G401 (cell line): Measurements from ENCODE around the gene C1QTNF4. TPM values are rescaled to one million over a fixed set of nuclear protein-coding genes. Genes with fewer than 3 reads are reported as not detected.
"Not testable (repeated sequence)": the region's sequence is repeated elsewhere in the genome, so short reads cannot be mapped to it uniquely, and the experiment has no call there.

Source experiments
- DNase-seq: peaks from one replicate; pipeline ENCODE4 v3.0.0-alpha.2; 2015; ENCODE audit warnings: low spot score
- in situ Hi-C: cut with HindIII; loops from 2 replicates; pipeline ENCODE4 v1.10.0; 2016; ENCODE audit warnings: low sequenced_read_pairs, mixed read lengths
- total RNA-seq: library from RNA; depleted of rRNA; stranded (reverse); fragments of >200 nt; shearing (Covaris generic); gene quantifications from 2 replicates; pipeline ENCODE4 v1.2.3, GENCODE V29; 2014; rRNA removed

The C1QTNF4 gene
- 2.4 TPM in 1 of 2 replicates, not detected in the other for total RNA-seq

GRCh38 chr11:47593934-47594855 is at the start of gene C1QTNF4:
TSS of gene C1QTNF4 (minus strand) at chr11:47594411. CDS start at chr11:47590810, 3,601 bp downstream.
- peak; percentile 43 for DNase-seq
- in situ Hi-C loops: no loop called here

DNA sequence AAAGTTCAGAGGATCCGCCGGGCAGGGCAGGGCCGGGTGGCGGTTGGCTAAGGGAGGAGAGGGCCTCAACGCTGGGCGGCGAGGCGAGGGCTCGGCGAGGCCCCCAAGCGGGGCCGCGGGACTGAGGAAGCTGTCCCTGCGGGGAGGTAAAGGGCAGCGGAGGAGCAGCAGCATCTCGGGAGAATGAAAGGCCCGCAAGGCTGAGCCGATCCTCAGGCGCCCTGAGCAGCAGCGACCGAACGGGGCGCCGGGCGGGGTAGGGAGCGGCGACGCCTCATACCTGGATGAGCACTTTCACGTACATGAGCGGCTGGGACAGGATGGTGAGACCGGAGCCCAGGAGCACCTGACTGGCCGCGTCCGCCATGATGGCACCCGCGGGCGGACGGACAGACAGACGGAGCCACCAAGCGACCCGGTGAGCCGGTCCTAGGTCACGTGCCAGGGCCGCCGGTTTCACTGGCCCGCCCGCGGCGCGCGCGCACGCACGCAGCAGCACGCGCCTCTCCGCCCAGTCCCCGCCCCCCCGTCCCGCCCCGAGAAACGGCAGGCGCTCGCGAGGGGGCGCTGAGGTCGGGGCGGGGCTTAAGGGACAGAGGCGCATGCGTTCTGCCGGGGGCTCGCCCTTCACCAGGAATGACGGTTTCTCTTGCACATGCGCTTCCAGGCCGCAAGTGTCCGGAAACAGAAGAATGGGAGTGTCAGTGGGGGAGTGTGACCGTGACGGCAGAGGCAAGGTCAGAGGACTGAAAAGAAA is 48.1 kb upstream of the C1QTNF4 start, which contains the start of gene MTCH2:
TSS of gene MTCH2 (minus strand) at position 461 of the 757 bp plus-strand sequence. CDS start at position 367, 94 bp downstream.
- DNase-seq: peak; percentile 97
- in situ Hi-C loops: no loop called here

- DNase-seq: peak; percentile 55
- in situ Hi-C loops: no loop called here
These were observed 47.4 kb upstream of the C1QTNF4 start for GRCh38 chr11:47641600-47642098.

DNA sequence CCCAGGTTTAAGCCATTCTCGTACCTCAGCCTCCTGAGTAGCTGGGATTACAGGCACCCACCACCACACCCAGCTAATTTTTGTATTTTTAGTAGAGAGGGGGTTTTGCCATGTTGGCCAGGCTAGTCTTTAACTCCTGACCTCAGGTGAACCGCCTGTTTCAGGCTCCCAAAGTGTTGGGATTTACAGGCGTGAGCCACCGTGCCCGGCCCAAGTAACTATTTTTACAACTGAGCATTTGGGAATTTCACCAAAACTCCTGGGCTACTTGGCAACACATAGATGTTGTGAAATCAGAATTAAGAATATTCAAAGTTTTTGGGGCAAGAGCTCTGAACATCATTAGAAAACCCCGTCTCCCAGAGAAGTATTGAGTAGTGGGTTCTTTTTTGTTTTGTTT is 46.3 kb upstream of the C1QTNF4 start:
- in situ Hi-C loops: not testable (repeated sequence)
- peak; percentile 27 for DNase-seq

DNA sequence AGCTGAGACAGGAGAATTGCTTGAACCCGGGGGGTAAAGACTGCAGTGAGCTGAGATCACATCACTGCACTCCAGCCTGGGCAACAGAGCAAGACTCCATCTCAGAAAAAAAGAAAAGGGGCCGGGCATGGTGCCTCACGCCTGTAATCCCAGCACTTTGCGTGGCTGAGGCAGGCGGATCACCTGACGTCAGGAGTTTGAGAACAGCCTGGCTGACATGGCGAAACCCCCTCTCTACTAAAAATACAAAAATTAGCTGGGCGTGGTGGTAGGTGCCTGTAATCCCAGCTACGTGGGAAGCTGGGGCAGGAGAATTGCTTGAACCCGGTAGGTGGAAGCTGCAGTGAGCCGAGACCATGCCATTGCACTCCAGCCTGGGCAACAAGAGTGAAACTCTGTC is 42.1 kb upstream of the C1QTNF4 start:
- in situ Hi-C loops, DNase-seq: not testable (repeated sequence)

GRCh38 chr11:47631473-47631872 is 37.3 kb upstream of the C1QTNF4 start:
- no peak for DNase-seq
- in situ Hi-C loops: no loop called here

GRCh38 chr11:47628026-47628425 is 33.8 kb upstream of the C1QTNF4 start:
- in situ Hi-C loops: no loop called here
- no peak for DNase-seq

DNA sequence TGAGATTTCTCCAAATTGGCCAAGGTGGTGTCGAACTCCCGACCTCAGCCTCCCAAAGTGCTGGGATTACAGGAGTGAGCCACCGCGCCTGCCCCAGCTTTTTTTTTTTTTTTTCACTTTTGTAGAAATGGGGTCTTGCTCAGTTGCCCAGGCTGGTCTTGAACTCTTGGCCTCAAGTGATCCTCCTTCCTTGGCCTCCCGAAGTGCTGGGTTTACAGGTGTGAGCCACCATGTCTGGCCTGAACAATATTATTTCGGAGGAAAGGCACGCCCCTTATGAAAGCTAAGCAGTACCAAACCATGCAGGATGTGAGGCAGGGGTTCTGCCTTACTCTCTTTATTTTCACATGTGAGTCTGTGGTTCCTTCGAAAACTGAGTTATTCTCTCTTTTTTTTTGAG is 32.0 kb upstream of the C1QTNF4 start:
- in situ Hi-C loops: no loop called here
- no peak for DNase-seq

DNA sequence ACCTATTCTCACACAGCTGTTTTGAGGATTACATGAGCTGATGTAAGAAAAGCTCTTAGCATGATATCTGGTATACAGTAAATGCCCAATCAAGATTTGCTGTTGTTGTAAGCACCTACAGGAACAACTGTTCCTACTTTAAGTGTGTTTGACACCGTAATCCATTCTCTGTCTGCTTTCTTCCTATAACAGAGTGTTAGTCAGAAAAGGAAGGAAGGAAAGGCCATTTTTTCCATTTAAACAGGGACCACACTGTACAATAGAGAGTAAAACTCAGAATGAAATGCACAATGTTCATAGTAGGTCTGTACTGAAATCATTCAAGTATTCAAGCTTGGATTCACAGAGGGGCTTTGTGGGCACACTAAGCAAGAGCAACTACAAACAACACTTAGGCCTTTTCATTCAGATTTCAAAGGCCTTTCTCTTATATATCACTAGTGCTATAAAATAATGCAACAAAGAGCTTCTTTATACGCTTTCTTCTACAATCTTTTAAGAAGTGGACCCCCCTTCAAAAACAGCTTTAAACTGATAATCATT is 26.7 kb upstream of the C1QTNF4 start:
- DNase-seq: no peak
- in situ Hi-C loops: no loop called here

- in situ Hi-C loops: no loop called here
- DNase-seq: no peak
These were observed 23.2 kb upstream of the C1QTNF4 start for GRCh38 chr11:47617417-47617809.

- in situ Hi-C loops: no loop called here
- DNase-seq: peak; percentile 85
These were observed 22.7 kb upstream of the C1QTNF4 start for GRCh38 chr11:47616726-47617416.

- in situ Hi-C loops: no loop called here
These were observed 21.0 kb upstream of the C1QTNF4 start for GRCh38 chr11:47615249-47615648.

DNA sequence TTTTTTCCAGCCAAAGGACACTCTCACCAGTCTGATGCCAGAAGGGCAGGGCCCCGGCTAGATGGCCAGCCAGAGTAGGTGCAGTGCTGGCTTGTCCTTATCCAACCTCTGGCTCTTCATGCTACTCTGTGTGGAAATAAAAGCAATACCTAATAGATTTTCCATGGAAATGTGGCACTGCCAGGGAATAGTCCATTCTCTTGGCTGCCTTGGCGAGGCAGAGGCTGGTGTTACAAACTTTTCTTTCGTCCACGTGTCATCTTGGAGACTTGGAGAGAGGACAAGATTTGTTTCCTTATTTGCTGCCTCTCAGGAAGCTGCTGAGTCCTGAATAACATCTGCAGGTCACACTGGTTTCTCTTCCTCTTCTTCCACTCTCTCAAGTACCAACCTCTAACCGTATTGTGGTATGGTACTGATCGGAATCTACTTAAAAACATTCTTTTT is 17.2 kb upstream of the C1QTNF4 start:
- no peak for DNase-seq
- in situ Hi-C loops: no loop called here

More at GRCh38 chr11:47615249-47615648, 21.0 kb upstream of the C1QTNF4 start:
- DNase-seq: no peak

DNA sequence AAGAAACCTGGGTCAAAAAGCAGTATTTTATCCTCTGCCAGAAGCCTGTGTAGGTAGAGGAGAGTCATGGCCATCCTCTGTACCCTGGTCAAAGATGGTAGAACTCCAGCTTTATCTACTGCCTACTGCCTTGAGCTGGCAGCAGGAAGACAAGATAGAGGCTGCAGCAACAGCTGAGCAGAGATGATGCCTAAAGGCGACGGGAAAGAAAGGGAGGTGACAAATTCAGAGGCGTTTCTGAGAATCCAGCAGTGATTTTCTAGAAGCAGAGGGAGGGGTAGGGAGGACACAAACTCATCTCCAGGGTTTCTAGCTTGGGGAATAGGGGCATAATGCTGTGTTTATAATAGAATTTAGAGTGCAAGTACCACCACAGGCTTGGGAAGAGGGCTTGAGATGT is 15.5 kb upstream of the C1QTNF4 start:
- DNase-seq: no peak
- in situ Hi-C loops: no loop called here

DNA sequence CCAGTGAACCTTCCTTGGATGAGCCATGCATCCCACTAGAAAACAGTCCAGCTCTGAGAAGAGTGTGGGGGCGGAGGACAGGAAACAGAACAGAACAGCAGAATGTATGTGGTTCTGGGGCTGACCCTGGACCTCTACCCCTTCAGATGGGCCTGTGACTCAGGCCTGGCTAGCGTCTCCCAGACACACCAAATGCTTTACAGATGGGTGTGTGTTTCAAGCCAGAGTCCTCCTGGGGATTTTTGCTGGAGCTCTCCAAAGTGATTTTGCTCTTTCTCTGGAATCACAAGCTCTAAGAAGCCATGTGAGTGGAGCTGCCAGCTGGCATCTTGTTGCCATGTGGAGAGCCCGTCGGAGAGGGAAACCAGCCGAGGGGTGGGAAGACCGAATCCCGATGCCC is 13.2 kb upstream of the C1QTNF4 start:
- in situ Hi-C loops: no loop called here
- peak; percentile 67 for DNase-seq

GRCh38 chr11:47606731-47607130 is 12.5 kb upstream of the C1QTNF4 start:
- no peak for DNase-seq
- in situ Hi-C loops: no loop called here

GRCh38 chr11:47605921-47606320 is 11.7 kb upstream of the C1QTNF4 start:
- in situ Hi-C loops: no loop called here
- no peak for DNase-seq

DNA sequence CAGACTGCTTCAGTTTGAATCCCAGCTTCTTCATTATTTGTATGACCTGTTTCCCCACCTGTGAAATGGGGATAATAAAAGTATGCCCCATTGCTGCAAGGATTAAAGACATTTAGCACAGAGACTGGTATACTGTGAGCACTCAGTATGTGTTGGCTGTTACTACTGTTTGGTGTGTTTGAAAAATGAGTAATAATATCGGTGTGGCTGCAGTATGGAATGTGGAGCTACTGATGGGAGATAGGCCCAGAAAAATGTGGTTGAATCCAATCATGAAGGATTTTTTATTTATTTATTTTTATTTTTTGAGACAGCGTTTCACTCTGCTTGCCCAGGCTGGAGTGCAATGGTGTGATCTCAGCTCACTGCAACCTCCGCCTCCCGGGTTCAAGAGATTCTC is 9.1 kb upstream of the C1QTNF4 start:
- in situ Hi-C loops: no loop called here
- no peak for DNase-seq

- in situ Hi-C loops: no loop called here
- DNase-seq: no peak
These were observed 5.7 kb upstream of the C1QTNF4 start for GRCh38 chr11:47599902-47600301.
